K562 treated with DMSO at 1 percent for 24 hours (cell line): ENCODE measurements around the gene TCEAL4. TPM values are rescaled to one million over a fixed set of nuclear protein-coding genes. Genes with fewer than 3 reads are reported as not detected.

Experiments
- total RNA-seq: library from RNA; unstranded; fragments of 300-600 nt; gene quantifications from 2 replicates; pipeline ENCODE4 v1.2.3, GENCODE V29; 2022; ENCODE audit warnings: low read depth; ENCODE audit not compliant: insufficient read depth

Gene TCEAL4
- total RNA-seq: 8.6 and 9.8 TPM in 2 replicates

DNA sequence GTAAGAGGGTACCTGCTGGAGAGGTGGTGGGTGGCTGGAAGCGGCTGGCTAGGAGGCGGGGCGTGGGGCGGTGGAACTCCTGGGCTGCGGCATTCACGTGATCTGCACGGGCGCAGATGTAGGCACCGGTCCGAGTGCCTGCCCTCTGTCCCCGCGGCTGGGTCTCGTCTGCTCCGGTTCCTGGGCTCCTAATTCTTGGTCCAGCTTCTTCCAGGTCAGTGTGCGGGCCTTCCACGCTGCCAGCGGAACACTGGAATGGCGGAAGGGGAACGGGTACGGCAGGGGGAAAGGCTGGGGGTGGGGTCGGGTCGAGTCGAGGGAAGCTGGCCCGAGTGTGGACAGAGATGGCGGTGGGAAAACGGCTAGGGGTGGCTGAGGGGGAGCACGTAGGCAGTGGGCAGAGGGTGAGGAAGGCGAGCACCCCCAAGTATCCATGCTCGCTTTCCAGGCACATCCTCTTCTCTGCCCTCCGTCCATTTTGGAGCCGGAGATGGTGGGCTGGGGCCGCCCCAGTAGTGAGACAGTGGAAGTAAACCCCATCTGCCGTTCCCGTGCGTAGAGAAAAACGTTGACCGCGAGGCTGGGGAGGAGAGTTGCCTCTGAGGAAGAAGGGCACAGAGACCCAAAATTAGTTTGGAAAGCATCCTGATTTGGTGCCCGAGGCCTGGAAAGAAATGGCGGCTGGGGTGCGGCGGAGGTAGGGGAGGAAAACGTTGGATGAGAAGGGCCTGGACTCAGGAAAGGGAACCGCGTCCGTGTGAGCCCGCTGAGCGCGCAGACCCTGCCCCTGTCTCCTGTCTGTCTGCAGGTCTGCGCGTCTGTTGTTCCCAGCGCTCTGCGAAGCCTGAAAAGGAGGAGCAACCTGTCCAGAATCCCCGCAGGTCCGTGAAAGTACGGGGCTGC is at the start of gene TCEAL4:
Gene TCEAL4, plus strand, starts transcription at position 105 of the 903 bp plus-strand sequence. CDS start 1,161 bp downstream, outside the sequence.

DNA sequence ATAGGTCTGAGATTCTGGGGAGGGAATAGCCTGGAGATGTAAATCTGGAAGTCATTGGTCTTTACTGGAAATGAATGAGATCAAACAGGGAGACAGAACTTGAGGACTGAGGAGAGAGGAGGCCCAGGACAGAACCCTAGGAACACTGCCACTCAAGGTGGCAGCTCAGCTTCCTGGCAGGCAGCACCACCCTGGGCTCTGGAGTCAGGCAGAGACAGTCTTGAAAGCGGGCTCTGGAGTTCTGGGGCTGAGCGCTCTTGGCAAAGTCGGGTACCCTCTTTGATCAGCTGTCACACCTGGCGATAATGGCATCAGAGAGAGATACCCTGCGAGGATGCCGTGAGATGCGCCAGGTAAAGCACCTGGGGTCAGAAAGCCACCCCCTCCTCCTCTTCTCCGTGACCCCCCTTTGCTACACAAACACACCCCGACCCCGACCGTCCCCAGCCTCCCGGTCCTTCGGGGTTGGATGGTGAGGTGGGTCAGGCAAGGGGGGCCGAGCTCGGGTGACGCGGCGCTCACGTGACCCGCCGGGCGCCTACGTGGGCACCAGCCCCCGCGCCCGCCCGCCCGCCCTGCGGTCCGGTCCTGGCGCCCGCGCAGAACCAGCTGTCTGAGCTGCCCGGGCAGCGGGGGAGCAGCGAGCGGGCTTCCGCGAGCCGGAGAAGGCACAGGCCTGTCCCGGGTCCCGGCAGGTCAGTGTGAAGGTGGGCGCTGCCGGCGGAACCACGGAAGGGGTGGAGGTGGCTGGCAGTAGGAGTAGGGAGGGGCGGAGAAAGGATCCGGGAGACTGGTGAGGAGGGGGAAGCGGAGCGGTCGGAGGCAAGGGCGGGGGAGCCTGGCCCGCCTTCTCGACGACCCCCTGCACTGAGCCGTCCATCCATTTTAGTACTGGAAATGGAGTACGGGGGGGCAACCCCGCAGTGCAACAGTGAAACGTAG is 22.3 kb downstream of the TCEAL4 start, which contains the start of gene TCEAL3:
Gene TCEAL3, plus strand, starts transcription at position 600 of the 942 bp plus-strand sequence. CDS start 1,102 bp downstream, outside the sequence.

GRCh38 chrX:103628386-103629317 is 43.3 kb downstream of the TCEAL4 start, which contains the start of gene TCEAL1:
TSS of gene TCEAL1 (plus strand) at chrX:103628975. CDS start at chrX:103629917, 942 bp downstream.

Other genes with a start within 250 kb of the TCEAL4 start
- gene TCEAL9, start 229.0 kb upstream of the TCEAL4 start, total RNA-seq: 46.3 and 56.0 TPM in 2 replicates
- not detected in 2 replicates for gene BEX3, start 209.0 kb upstream of the TCEAL4 start, total RNA-seq
- 0.24 and 0.87 TPM in 2 replicates for gene RAB40A, start 66.0 kb upstream of the TCEAL4 start, total RNA-seq
- not detected in 2 replicates for gene TCEAL3, start 22.4 kb downstream of the TCEAL4 start, total RNA-seq
- gene TCEAL1, start 43.5 kb downstream of the TCEAL4 start, total RNA-seq: 2.1 and 3.4 TPM in 2 replicates
- 320 and 340 TPM in 2 replicates for gene MORF4L2, start 101.2 kb downstream of the TCEAL4 start, total RNA-seq
- not detected in 2 replicates for gene TMEM31, start 125.4 kb downstream of the TCEAL4 start, total RNA-seq
- not detected in 2 replicates for gene PLP1, start 191.3 kb downstream of the TCEAL4 start, total RNA-seq
- gene RAB9B, start 246.7 kb downstream of the TCEAL4 start, total RNA-seq: 0.15 and 0.16 TPM in 2 replicates